OCI-LY3 (cell line): ENCODE data around the gene METTL27.
"Not testable (repeated sequence)": the region's sequence is repeated elsewhere in the genome, so short reads cannot be mapped to it uniquely, and the experiment has no call there.

Source experiments
- H2AFZ ChIP-seq: fragments of 200-600, 300-600 bp; shearing (Covaris generic); 2 replicates; pipeline ENCODE4 v1.6.0; 2014; ENCODE audit warnings: antibody characterized with exemption, low read depth, low read length
- H3K27ac ChIP-seq: fragments of 200-600, 300-600 bp; sonication (generic); 2 replicates; pipeline ENCODE4 v1.5.1; 2014; ENCODE audit warnings: mild to moderate bottlenecking, low read length, moderate library complexity, mixed read lengths
- H3K27me3 ChIP-seq: fragments of 200-600, 300-600 bp; sonication (generic); 2 replicates; pipeline ENCODE4 v1.6.1; 2014; ENCODE audit warnings: low read depth, low read length, mixed read lengths
- H3K36me3 ChIP-seq: fragments of 200-600, 300-600 bp; sonication (generic); replicated peaks from 2 replicates; pipeline ENCODE3; 2014; ENCODE audit warnings: low read depth, low read length, mixed read lengths
- H3K4me1 ChIP-seq: fragments of 300-600, 200-600 bp; sonication (generic); 2 replicates; pipeline ENCODE4 v1.6.1; 2014; ENCODE audit warnings: low read length, mixed read lengths
- H3K4me2 ChIP-seq: fragments of 200-600, 300-600 bp; sonication (generic); 2 replicates; pipeline ENCODE4 v1.6.1; 2014; ENCODE audit warnings: low read length, mixed read lengths
- H3K4me3 ChIP-seq: fragments of 300-600, 200-600 bp; sonication (generic); 2 replicates; pipeline ENCODE4 v1.5.1; 2014; ENCODE audit warnings: antibody characterized with exemption, mild to moderate bottlenecking, low read length, moderate library complexity
- H3K79me2 ChIP-seq: fragments of 300-600, 200-600 bp; shearing (Covaris generic); 2 replicates; pipeline ENCODE4 v1.6.1; 2014; ENCODE audit warnings: mild to moderate bottlenecking, low read length, mixed read lengths
- H3K9ac ChIP-seq: fragments of 300-600, 200-600 bp; shearing (Covaris generic); 2 replicates; pipeline ENCODE4 v1.6.0; 2014; ENCODE audit warnings: mild to moderate bottlenecking, low read length, moderate library complexity
- H3K9me3 ChIP-seq: fragments of 200-600, 300-600 bp; shearing (Covaris generic); 2 replicates; pipeline ENCODE4 v1.6.1; 2014; ENCODE audit warnings: low read length, mixed read lengths; ENCODE audit not compliant: insufficient read depth
- H4K20me1 ChIP-seq: fragments of 200-600, 300-600 bp; sonication (generic); 2 replicates; pipeline ENCODE4 v1.6.1; 2016; ENCODE audit warnings: low read length, mixed read lengths; ENCODE audit not compliant: insufficient read depth
- EZH2phosphoT487 ChIP-seq: fragments of 200-600 bp; shearing (Covaris generic); IDR thresholded peaks from 2 replicates; pipeline ENCODE4 v1.6.1; 2018; ENCODE audit warnings: antibody characterized with exemption, mixed run types, low read depth
- TF ChIP-seq, protein P1 (sequence below): fragments of 200-600, 300-600 bp; sonication (generic); IDR thresholded peaks from 2 replicates; pipeline ENCODE4 v1.5.1; 2014; ENCODE audit warnings: antibody characterized with exemption, low read length, low read depth

METTL27 gene

DNA sequence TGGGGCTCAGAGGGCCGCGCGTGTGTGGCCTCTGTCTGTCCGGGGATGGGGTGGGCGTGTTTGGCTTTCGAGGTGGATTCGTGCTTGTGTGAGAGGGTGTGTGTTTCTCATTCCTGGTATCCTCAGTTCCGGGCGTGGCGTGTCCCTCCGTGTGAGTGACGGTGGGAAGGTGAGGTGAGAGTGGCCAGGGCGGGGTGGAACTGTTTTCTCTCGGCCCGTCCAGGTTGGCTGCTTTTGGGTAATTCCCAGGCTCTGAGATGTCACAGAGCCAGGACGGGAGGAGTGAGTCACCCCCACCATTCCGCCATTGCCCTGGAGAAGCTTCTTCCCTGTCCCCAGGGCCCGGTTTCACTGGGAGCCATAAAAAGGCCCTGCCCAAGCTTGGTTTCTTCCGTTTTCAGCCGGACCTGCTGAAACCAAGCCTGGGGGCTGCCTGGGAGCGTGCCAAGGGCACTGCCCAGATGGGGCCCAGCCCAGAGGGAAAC is 32.8 kb downstream of the METTL27 start:
- peaks cover 2% of the 10 kb centered on the region; the same call in 1 of the 2 replicates for H3K27me3 ChIP-seq
- no peaks in the 10 kb centered on the region for H4K20me1 ChIP-seq
- no peaks in the 10 kb centered on the region for H3K4me1 ChIP-seq
- no peak for TF ChIP-seq EZH2phosphoT487
- TF ChIP-seq, protein P1, sequence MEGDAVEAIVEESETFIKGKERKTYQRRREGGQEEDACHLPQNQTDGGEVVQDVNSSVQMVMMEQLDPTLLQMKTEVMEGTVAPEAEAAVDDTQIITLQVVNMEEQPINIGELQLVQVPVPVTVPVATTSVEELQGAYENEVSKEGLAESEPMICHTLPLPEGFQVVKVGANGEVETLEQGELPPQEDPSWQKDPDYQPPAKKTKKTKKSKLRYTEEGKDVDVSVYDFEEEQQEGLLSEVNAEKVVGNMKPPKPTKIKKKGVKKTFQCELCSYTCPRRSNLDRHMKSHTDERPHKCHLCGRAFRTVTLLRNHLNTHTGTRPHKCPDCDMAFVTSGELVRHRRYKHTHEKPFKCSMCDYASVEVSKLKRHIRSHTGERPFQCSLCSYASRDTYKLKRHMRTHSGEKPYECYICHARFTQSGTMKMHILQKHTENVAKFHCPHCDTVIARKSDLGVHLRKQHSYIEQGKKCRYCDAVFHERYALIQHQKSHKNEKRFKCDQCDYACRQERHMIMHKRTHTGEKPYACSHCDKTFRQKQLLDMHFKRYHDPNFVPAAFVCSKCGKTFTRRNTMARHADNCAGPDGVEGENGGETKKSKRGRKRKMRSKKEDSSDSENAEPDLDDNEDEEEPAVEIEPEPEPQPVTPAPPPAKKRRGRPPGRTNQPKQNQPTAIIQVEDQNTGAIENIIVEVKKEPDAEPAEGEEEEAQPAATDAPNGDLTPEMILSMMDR, result no peak
- no peak overlapping the region for H3K9ac ChIP-seq
- no peaks in the 10 kb centered on the region for H3K79me2 ChIP-seq
- no peak overlapping the region for H3K4me3 ChIP-seq
- no peak overlapping the region for H3K4me2 ChIP-seq
- peaks cover 3% of the 10 kb centered on the region; the same call in 1 of the 2 replicates for H3K9me3 ChIP-seq
- no peaks in the 10 kb centered on the region for H3K36me3 ChIP-seq
- H3K27ac ChIP-seq, result no peak overlapping the region
- H2AFZ ChIP-seq, result no peak overlapping the region

DNA sequence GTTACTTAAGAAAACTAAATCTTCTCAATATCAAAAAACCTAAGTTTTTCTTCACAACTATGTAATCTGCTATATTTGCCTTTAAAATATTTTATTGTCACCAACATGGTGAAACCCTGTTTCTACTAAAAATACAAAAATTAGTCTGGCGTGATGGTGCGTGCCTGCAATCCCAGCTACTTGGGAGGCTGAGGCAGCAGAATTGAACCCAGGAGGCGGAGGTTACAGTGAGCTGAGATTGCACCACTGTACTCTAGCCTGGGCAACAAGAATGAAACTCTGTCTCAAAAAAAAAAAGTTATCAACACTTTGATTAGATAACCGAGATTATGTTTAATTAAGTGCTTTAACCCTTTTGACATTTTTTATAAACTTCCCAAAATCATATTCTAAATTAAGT is 39.9 kb downstream of the METTL27 start:
- H3K79me2 ChIP-seq, result no peaks in the 10 kb centered on the region
- TF ChIP-seq EZH2phosphoT487, result no peak
- no peak overlapping the region for H3K27ac ChIP-seq
- no peaks in the 10 kb centered on the region for H3K4me1 ChIP-seq
- no peak overlapping the region for H3K4me2 ChIP-seq
- no peak overlapping the region for H2AFZ ChIP-seq
- no peak overlapping the region for H3K9ac ChIP-seq
- H3K9me3 ChIP-seq, result no peaks in the 10 kb centered on the region
- no peaks in the 10 kb centered on the region for H4K20me1 ChIP-seq
- no peaks in the 10 kb centered on the region for H3K27me3 ChIP-seq
- H3K36me3 ChIP-seq, result no peaks in the 10 kb centered on the region
- no peak overlapping the region for H3K4me3 ChIP-seq

DNA sequence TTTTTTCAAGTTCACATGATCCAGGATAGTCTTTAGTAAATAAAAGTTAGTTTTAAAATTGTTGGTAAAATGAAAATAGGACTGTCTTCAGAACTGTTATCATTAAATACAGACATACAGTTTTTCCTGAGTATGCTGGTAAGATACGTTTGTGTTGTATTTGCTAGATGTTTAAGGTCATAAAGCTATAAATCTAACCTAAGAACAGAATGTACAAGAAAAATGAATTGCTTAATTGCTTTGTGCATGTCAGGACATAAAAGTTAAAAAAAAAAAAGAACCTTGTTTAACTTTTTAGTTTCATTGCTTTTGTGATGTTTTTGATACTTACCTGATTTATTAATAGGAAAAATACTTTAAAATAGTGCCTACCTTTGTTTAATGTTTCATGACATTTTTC is 40.7 kb downstream of the METTL27 start:
- H3K79me2 ChIP-seq, result no peaks in the 10 kb centered on the region
- H3K27ac ChIP-seq, result no peak overlapping the region
- H3K9ac ChIP-seq, result no peak overlapping the region
- H3K4me3 ChIP-seq, result no peak overlapping the region
- no peak overlapping the region for H2AFZ ChIP-seq
- TF ChIP-seq, protein P1, result no peak
- no peak for TF ChIP-seq EZH2phosphoT487
- H3K27me3 ChIP-seq, result no peaks in the 10 kb centered on the region
- H3K9me3 ChIP-seq, result no peaks in the 10 kb centered on the region
- H3K36me3 ChIP-seq, result no peaks in the 10 kb centered on the region
- H3K4me2 ChIP-seq, result no peak overlapping the region
- no peaks in the 10 kb centered on the region for H4K20me1 ChIP-seq
- H3K4me1 ChIP-seq, result no peaks in the 10 kb centered on the region

DNA sequence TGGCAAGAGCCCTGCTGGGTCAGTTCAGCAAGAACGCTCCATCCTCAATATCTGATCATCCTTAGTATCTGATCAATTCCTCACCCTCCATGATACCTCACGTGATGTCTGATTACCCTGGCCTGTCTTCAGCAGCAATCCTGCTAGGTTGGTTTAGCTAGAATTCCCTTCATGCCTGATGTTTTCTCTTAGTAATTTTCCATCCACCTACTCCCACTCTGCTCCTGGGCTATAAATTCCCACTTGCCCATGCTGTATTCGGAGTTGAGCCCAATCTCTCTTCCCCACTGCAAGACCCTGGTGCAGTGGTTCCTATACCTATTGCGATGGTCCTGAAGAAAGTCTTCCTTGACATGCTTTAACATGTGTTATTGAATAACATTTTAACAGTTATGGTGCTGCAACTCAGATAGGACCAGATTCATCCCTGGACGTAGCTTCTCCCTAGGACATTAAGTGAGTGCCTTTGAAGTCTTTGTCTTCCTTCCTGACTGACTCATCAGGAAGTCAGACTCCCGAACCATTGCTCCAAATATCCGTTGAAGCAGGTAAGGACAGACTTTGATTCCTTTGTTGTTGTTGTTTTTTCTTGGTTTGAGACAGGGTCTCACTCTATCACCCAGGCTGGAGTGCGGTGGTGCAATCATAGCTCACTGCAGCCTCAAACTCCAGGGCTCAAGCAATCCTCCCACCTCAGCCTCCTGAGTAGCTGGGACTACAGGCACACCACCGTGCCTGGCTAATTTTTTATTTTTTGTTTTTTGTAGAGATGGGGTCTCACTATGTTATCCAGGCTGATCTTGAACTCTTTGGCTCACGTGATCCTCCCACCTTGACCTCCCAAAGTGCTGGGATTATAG is 42.8 kb downstream of the METTL27 start:
- H4K20me1 ChIP-seq, result no peaks in the 10 kb centered on the region
- H3K9ac ChIP-seq, result no peak overlapping the region
- H3K79me2 ChIP-seq, result no peaks in the 10 kb centered on the region
- no peak overlapping the region for H3K4me3 ChIP-seq
- H3K4me1 ChIP-seq, result no peaks in the 10 kb centered on the region
- H3K27me3 ChIP-seq, result no peaks in the 10 kb centered on the region
- H3K9me3 ChIP-seq, result no peaks in the 10 kb centered on the region
- TF ChIP-seq, protein P1, result no peak
- TF ChIP-seq EZH2phosphoT487, result no peak
- no peak overlapping the region for H3K27ac ChIP-seq
- H3K4me2 ChIP-seq, result no peak overlapping the region
- H3K36me3 ChIP-seq, result no peaks in the 10 kb centered on the region
- H2AFZ ChIP-seq, result no peak overlapping the region

DNA sequence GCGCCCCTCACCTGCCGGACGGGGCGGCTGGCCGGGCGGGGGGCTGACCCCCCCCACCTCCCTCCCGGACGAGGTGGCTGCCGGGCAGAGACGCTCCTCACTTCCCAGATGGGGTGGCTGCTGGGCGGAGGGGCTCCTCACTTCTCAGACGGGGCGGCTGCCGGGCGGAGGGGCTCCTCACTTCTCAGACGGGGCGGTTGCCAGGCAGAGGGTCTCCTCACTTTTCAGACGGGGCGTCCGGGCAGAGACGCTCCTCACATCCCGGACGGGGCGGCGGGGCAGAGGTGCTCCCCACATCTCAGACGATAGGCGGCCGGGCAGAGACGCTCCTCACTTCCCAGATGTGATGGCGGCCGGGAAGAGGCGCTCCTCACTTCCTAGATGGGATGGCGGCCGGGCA is 45.1 kb downstream of the METTL27 start:
- not testable (repeated sequence) for H3K9ac ChIP-seq, H2AFZ ChIP-seq, H4K20me1 ChIP-seq, H3K27me3 ChIP-seq, H3K4me2 ChIP-seq, H3K4me1 ChIP-seq, H3K36me3 ChIP-seq, H3K27ac ChIP-seq, H3K4me3 ChIP-seq, H3K9me3 ChIP-seq, H3K79me2 ChIP-seq

DNA sequence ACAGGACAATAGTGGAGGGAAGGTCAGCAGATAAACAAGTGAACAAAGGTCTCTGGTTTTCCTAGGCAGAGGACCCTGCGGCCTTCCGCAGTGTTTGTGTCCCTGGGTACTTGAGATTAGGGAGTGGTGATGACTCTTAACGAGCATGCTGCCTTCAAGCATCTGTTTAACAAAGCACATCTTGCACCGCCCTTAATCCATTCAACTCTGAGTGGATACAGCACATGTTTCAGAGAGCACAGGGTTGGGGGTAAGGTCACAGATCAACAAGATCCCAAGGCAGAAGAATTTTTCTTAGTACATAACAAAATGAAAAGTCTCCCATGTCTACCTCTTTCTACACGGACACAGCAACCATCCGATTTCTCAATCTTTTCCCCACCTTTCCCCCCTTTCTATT is 45.7 kb downstream of the METTL27 start:
- not testable (repeated sequence) for H4K20me1 ChIP-seq, H3K9ac ChIP-seq, H3K36me3 ChIP-seq, H3K9me3 ChIP-seq, H3K4me3 ChIP-seq, H3K27me3 ChIP-seq, H3K4me1 ChIP-seq, H3K79me2 ChIP-seq, H2AFZ ChIP-seq, H3K4me2 ChIP-seq, H3K27ac ChIP-seq

DNA sequence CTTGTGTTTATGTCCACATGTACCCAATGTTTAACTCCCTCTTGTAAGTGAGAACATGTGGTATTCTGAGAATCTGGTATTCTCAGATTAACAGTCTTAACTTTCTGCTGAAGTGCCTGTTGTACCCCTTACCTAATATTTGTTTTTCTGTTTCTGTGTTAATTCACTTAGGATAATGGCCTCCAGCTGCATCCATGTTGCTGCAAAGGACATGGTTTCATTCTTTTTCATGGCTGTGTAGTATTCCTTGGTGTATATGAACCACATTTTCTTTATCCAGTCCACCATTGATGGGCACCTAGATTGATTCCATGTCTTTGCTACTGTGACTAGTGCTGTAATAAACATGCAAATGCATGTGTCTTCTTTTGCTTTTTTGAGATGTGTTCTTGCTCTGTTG is 47.1 kb downstream of the METTL27 start:
- H3K9ac ChIP-seq, H3K36me3 ChIP-seq, H3K27ac ChIP-seq, H4K20me1 ChIP-seq, H3K9me3 ChIP-seq, H3K79me2 ChIP-seq, H3K4me2 ChIP-seq, H3K4me3 ChIP-seq, H3K4me1 ChIP-seq, H2AFZ ChIP-seq, H3K27me3 ChIP-seq: not testable (repeated sequence)
